ENCODE results near the gene ZBTB46. TPM values are rescaled to one million over a fixed set of nuclear protein-coding genes. Genes with fewer than 3 reads are reported as not detected.
"Not testable (repeated sequence)": the region's sequence is repeated elsewhere in the genome, so short reads cannot be mapped to it uniquely, and the experiment has no call there.

ZBTB46 gene
- total and polyA plus RNA-seq, 10 donors = 3.6 to 76.5 (median 32.1) TPM

- H3K4me1 ChIP-seq = peaks cover 26 to 76% (median 64%) of the 10 kb centered on the region in 6 donors
- H3K9me3 ChIP-seq = no peaks in the 10 kb centered on the region
- H3K27me3 ChIP-seq (replicated peaks in 1 of 7) = peaks cover 0 to 6% (median 0%) of the 10 kb centered on the region in 7 donors
- TF ChIP-seq POLR2AphosphoS5 (IDR thresholded peaks at IDR 0.05) (peak in 1 of 3 donors; percentile 18), POLR2A (IDR thresholded peaks at IDR 0.05) (no peak), CTCF (IDR thresholded peaks at IDR 0.05 in 8 of 11, conservative IDR thresholded peaks at IDR 0.05 in 3 of 11) (no peak)
- WGBS, 5 donors = 87 to 92% (median 89%) methylated on average over 38 of the region's 38 CpGs
- peaks cover 0 to 64% (median 32%) of the 10 kb centered on the region in 6 donors for H3K36me3 ChIP-seq
- intact Hi-C loops (cut with DNase I; ENCODE audit: low total_unique reads) = no loop called here
- no peak overlapping the region for H3K4me3 ChIP-seq
- DNase-seq = no peak
- peak overlapping the region in 1 of 8 donors; percentile 83 for H3K27ac ChIP-seq
Measured at GRCh38 chr20:63732118-63733095, 98.7 kb downstream of the ZBTB46 start.

GRCh38 chr20:63731410-63731809 is 99.7 kb downstream of the ZBTB46 start:
- no peak for DNase-seq
- Histone ChIP-seq H3K36me3 (peaks cover 0 to 65% (median 33%) of the 10 kb centered on the region in 6 donors), H3K27ac (peak overlapping the region in 2 of 8 donors; percentile 54 to 83), H3K9me3 (peaks cover 0 to under 1% (median 0%) of the 10 kb centered on the region in 8 donors), H3K27me3 (replicated peaks in 1 of 7) (no peaks in the 10 kb centered on the region), H3K4me1 (peaks cover 19 to 75% (median 57%) of the 10 kb centered on the region in 6 donors), H3K4me3 (no peak overlapping the region)
- WGBS, 5 donors = 56 to 90% (median 73%) methylated on average over 4 to 5 of the region's 5 CpGs
- intact Hi-C loops (cut with DNase I; ENCODE audit: low total_unique reads) = no loop called here
- no peak for TF ChIP-seq CTCF (IDR thresholded peaks at IDR 0.05 in 8 of 11, conservative IDR thresholded peaks at IDR 0.05 in 3 of 11)
- TF ChIP-seq POLR2AphosphoS5 (IDR thresholded peaks at IDR 0.05) = no peak
- no peak for TF ChIP-seq POLR2A (IDR thresholded peaks at IDR 0.05)

- peaks cover 12 to 63% (median 46%) of the 10 kb centered on the region in 6 donors for H3K4me1 ChIP-seq
- peak overlapping the region; percentile 58 to 83 (median 67) for H3K27ac ChIP-seq
Measured at GRCh38 chr20:63730189-63730733, 100.8 kb downstream of the ZBTB46 start.

DNA sequence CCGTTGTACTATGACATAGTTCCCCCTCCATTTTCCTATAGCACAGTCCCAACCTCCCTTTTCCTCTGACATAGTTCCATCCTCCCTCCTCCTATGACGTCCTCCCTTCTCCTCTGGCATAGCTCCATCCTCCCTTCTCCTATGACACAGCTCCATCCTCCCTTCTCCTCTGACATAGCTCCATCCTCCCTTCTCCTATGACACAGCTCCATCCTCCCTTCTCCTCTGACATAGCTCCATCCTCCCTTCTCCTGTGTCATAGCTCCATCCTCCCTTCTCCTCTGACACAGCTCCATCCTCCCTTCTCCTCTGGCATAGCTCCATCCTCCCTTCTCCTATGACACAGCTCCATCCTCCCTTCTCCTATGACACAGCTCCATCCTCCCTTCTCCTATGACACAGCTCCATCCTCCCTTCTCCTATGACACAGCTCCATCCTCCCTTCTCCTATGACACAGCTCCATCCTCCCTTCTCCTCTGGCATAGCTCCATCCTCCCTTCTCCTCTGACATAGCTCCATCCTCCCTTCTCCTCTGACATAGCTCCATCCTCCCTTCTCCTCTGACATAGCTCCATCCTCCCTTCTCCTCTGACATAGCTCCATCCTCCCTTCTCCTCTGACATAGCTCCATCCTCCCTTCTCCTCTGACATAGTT is 108.0 kb downstream of the ZBTB46 start:
- Histone ChIP-seq H3K4me1 (peaks cover 0 to 21% (median 9%) of the 10 kb centered on the region in 6 donors), H3K36me3 (peaks cover 2 to 87% (median 42%) of the 10 kb centered on the region in 6 donors), H3K9me3 (peaks cover 0 to 38% (median 34%) of the 10 kb centered on the region in 8 donors)
- DNase-seq; intact Hi-C loops (cut with DNase I; ENCODE audit: low total_unique reads); H3K4me3 ChIP-seq; H3K27ac ChIP-seq; H3K27me3 ChIP-seq (replicated peaks in 1 of 7): not testable (repeated sequence)
- 73 to 85% (median 82%) methylated on average over 2 of the region's 2 CpGs for WGBS, 5 donors

More at GRCh38 chr20:63730189-63730733, 100.8 kb downstream of the ZBTB46 start:
- intact Hi-C loops (cut with DNase I; ENCODE audit: low total_unique reads); DNase-seq; H3K27me3 ChIP-seq (replicated peaks in 1 of 7): not testable (repeated sequence)
- Histone ChIP-seq H3K4me3 (peak overlapping the region in 1 of 8 donors; percentile 19), H3K9me3 (peaks cover 0 to 12% (median 11%) of the 10 kb centered on the region in 8 donors), H3K36me3 (peaks cover 0 to 65% (median 32%) of the 10 kb centered on the region in 6 donors)
- 69 to 72% (median 71%) methylated on average over 18 of the region's 18 CpGs for WGBS, 5 donors

Data from spleen (tissue), 11 donors.